NCI-H2196 (cell line): Measurements from ENCODE around the gene ZNF419.
A peak's percentile ranks its signal among the peaks of the same experiment; 100 is the strongest.
"Not testable (repeated sequence)": the region's sequence is repeated elsewhere in the genome, so short reads cannot be mapped to it uniquely, and the experiment has no call there.

Experiments
- DNase-seq: peaks from one replicate; lab custom pipeline; 2025; ENCODE audit not compliant: unreplicated experiment; lab: John Stamatoyannopoulos, UW

Gene ZNF419

DNA sequence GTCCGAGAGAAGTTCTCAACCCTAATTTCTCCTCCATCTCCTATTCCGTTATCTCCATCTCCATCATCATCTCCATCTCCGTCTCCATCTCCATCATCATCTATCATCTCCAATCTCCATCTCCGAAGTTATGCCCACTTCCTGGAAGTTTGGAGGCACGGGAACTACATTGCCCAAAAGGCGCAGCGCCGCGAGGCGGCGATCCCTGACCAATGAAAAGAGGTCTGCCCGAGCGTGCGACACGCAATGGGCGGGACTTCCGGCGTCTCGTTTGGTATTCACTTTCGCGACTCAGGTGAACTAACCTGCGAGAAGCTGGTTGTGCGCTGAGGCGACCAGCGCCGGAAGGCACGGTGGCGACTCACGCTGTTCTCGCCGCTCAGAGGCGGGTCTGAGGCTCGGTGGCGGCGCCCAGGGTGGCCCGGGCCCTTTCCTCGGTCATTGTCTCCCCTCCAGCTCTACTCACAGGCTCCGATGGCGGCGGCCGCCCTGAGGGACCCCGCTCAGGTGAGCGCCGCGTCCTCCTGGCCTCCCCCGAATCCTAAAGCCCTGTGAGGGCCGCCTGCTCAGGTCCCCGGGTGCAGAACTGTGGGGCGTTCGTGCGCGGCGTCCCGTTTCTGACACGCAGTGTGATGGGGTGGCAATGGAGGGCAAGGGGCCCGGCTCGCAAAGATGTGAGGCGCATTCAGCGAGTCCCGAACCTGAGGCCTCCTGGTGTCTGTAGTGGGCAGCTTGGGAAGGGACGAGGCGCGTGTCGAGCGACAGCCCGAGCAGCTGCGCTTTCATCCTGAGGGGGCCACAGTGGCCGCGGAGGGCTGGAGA lies at the start of gene ZNF419:
TSS of gene ZNF419 (plus strand) at position 274 of the 822 bp plus-strand sequence. CDS start at position 475, 201 bp downstream.
- peak; percentile 93 for DNase-seq

DNA sequence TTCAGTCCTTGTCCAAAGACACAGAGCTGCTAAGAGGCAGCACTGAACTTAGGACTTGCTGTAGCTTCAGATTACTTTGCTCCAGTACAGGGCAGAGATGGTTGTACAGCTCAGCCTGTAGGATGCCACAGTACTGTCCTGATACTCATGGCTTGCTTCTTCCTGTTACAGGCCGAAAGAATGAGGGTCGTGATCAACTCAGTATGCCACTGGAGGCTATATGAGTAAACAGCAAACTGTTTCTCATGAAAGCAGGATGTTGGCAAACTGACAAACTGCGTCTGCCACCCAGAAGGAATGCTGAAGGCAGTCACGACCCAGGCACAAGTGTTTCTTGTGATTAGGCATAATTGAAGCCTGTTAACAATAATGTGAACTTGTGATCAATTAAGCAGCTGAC lies 49.6 kb upstream of the ZNF419 start:
- DNase-seq, result no peak

DNA sequence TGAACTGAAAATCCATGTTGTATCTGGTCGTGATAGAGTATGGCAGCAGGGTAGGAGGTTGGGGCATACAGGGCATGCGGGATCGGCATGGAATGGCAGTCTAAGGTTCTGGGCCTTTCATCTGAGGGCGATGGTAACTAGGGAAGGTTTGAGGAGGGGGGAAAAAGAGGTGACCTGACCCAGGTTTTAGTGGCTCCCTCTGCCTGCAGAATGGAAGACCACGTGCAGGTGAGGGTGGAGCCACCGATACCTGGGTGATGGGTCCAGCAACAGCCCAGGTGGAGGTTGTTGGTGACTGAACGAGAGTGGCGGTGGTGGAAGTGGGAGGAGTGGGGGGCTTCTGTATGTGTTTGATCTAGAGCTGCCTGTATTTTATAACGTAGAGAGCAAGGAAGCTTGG lies 48.6 kb upstream of the ZNF419 start:
- DNase-seq, result no peak

DNA sequence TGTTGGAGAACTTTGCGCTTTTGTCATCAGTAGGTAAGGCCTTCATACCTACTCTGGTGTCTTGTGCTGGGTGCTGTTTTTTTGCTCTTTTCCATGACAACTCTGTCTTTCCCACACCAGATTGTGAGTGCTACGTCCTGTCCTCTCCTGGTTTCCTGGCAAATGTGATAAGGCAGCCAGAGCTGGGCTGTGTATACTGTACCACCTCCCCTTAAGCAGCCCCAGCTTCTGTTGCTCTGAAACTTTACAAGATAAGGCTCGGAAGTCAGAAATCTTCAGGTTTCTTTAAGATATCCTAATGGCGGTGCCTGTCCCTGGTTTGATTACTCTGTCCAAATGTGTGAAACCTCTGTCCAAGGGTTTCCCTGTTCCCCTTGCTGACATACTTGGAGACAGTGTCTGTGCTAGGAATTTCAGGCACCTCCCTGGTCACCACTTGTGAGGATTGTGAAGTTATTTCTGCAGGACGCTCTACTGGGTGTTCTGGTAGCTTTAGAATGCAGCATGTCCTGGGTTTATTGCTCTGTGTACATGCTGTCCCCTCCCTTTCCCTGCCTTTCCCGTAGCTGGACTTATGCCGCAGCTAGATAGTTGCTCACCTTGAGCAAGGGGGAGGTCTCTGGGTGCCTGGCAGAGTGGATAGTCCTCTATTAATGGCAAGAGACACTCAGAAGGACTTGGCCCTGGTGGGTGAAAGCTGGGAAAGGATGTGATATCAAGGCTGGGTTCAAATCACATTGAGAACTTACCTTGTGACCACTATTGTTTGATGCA lies 45.4 kb upstream of the ZNF419 start:
- no peak for DNase-seq

DNA sequence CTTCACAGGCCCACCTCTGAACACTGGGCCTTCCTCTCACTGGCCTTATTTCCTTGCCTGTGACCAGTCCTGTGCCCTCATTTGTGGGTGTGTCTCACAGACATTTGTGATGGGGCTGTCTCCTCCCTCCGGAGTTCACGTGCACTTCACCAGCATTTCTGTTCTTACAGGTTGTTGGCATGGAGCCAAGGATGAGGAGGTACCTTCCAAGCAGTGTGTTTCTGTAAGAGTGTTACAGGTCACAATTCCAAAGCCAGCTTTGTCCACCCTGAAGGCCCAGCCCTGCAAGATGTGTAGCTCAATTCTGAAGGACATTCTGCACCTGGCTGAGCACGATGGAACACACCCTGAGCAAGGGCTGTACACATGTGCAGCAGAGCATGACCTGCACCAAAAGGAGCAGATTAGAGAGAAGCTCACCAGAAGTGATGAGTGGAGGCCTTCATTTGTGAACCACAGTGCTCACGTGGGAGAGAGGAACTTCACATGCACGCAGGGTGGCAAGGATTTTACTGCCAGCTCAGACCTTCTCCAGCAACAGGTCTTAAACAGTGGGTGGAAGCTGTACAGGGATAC lies 44.3 kb upstream of the ZNF419 start:
- peak; percentile 3 for DNase-seq

DNA sequence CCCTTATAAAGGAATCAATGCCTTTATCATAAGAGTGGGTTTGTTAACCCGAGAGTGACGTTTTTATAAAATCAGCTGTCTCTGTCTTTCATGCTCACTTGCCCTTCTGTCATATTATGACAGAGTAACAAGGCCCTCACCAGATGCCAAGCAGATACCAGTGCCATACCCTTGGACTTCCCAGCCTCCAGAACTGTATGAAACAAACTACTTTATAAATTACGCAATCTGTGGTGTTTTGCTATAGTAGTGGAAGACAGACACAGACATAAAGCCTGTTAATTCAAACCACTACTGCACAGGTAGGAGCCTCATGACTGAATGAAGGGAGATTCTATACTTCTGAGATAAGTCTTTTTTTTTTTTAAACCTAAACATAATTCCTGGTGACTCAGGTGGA lies 35.2 kb upstream of the ZNF419 start:
- DNase-seq, result no peak

DNA sequence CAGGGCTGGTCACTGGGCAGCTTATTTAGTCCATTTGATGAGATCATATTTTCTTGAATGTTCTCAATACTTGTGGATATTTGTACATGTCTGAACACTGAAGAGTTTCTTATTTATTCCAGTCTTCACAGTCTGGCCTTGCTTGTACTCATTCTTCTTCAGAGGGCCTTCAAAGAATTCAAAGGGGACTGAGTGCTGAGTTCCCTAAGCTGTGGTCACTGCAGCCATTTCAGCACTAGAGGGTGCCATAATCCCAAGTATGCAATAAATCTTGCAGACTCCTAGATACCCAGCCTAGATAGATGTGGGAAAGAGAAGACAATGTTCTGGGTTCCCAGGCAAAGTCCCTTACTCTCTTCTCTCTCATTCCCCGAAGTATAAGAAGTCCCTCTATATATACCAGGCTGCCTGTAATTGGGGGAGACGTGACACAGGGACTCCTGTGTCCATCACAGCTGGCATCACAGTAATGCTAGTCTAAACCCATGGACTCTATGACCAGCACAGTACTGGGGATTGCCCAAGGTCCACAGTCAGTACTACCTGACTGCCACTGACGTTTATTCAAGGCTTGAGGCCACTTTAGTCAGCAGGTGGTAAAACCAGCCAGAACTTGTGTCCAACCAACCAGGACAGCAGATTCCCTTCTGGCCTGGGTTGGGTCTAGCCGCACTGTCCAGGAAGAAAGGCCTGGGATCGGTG lies 21.7 kb upstream of the ZNF419 start:
- no peak for DNase-seq

DNA sequence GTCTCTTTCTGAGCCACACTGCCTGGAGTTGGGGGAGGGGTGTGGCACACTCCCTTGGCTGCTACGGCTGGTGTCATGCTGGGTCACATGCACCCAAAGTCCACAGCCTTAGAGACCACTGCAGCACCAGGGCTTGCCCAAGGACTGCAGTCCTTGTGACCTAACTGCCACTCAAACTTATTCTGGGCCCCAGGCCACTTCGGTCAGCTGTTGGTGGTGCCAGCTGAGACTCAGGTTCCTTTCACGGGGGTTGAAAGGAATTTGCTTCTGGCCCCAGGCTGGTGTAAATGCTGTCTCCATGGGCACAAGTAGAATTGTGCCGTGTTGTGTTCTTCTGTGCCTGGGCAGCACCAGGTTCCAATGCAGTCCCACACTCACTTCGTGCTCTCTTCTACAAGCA lies 21.1 kb upstream of the ZNF419 start:
- no peak for DNase-seq

DNA sequence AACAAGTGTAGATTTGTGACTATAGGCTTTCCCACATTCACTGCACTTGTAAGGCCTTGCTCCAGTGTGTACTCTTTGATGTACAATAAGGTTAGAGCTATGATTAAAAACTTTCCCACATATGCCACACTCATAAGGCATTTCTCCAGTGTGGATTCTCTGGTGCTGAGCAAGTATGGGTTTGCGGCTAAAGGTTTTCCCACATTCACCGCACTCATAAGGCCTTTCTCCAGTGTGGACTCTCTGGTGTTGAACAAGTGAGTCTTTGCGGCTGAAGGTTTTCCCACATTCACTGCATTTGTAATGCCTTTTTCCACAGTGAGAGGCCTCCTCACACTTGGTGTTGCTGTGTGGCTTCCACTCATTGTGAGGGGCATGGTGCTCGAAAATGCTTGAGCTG lies 13.9 kb upstream of the ZNF419 start:
- no peak for DNase-seq

DNA sequence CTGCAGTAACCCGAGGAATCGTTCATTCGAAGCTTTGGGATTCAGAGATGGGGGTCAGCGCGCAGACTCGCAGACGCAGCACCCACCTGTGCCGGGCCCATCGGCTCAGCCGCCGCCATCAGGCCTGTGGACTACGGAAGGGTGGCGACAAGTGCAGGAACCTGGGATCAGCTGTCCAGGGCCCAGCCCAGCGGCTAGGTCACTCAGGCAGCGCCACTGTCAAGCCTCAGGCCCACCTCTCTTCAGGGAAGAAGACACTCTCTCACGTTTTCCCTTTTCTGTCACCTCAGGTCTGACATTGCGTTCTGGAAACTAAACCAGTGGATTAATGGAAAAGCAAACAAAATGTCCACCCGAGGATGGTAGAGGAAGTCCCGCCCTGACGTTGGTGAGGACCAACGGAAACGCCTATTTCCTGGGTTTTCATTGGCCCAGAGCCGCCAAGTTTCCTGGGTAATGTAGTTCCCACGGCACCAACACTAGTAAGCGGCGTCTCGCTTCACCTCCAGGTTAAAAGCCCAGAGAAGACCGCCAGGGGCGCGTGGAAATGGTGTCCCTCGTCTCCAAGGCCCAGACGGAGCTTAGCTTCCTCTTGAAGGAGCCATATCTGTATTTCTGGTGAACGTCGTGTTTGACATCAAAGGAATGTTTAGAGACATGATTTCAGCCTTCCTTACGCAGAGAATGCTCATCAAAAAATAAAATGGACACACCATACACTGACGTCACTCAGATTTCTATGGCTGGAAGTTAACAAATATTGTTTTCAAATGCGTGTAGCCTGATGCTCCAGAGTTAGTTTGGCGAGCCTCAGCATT lies 10.2 kb upstream of the ZNF419 start, which contains the start of gene ZNF772:
TSS of gene ZNF772 (minus strand) at position 376 of the 818 bp plus-strand sequence. CDS start at position 119, 257 bp downstream.
- peak; percentile 94 for DNase-seq

DNA sequence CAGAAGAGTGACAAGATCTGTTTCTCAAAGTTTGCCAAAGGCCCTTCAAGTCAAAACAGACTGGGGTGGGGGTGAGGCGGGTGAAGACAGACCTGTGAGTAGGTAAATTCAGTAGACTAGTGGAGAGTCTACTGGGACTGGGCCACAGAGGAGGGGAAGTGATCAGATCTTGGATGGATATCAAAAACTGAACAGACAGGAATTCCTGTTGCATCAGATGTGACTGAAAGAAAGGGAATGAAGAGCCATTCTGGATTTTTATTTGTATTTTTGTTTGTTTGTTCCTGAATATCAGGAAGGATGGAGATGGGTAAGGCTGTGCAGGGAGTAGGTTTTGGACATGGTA lies 722 bp downstream of the ZNF419 start:
- not testable (repeated sequence) for DNase-seq

DNA sequence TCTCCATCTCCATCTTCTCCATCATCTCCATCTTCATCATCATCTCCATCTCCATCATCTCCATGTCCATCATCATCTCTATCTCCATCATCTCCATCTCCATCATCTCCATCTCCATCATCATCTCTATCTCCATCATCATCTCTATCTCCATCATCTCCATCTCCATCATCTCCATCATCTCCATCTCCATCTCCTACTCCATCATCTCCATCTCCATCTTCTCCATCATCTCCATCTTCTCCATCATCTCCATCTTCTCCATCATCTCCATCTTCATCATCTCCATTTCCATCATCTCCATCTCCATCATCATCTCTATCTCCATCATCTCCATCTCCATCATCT lies 11.8 kb downstream of the ZNF419 start:
- not testable (repeated sequence) for DNase-seq

DNA sequence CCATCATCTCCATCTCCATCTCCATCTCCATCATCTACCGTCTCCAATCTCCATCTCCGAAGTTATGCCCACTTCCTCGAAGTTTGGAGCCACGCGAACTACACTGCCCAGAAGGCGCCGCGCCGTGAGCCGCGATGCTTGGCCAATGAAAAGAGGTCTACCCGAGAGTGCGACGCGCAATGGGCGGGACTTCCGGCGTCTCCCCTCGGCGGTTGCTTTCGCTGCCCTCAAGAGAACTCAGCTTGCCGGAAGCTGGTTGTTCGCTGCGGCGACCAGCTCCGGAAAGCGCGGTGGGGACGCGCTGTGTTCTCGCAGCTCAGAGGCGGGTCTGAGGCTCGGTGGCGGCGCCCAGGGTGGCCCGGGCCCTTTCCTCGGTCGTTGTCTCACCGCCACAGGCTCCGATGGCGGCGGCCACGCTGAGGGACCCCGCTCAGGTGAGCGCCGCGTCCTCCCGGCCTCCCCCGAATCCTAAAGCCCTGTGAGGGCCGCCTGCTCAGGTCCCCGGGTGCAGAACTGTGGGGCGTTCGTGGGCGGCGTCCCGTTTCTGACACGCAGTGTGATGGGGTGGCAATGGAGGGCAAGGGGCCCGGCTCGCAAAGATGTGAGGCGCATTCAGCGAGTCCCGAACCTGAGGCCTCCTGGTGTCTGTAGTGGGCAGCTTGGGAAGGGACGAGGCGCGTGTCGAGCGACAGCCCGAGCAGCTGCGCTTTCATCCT lies 12.3 kb downstream of the ZNF419 start, which contains the start of gene ZNF773:
TSS of gene ZNF773 (plus strand) at position 259 of the 716 bp plus-strand sequence. CDS start at position 402, 143 bp downstream.
- peak; percentile 95 for DNase-seq

DNA sequence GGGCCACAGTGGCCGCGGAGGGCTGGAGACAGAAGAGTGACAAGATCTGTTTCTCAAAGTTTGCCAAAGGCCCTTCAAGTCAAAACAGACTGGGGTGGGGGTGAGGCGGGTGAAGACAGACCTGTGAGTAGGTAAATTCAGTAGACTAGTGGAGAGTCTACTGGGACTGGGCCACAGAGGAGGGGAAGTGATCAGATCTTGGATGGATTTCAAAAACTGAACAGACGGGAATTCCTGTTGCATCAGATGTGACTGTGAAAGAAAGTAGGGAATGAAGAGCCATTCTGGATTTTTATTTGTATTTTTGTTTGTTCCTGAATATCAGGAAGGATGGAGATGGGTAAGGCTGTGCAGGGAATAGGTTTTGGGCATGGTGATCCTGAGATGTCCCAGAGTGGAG lies 12.8 kb downstream of the ZNF419 start:
- not testable (repeated sequence) for DNase-seq

DNA sequence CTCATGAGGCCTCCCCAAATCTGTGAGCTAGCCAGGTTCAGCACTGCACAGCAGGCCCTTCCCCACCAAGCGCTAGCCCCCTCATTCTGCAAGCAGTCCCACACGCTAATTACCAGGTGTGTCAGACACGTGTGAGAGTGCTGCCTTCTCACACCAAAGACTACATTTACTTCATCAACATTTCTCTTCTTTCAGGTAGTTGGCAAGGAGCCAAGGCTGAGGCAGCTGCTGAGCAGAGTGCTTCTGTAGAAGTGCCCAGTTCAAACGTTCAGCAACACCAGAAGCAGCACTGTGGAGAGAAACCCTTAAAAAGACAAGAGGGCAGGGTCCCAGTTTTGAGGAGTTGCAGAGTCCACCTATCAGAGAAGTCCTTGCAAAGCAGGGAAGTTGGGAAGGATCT lies 18.6 kb downstream of the ZNF419 start:
- DNase-seq, result no peak

DNA sequence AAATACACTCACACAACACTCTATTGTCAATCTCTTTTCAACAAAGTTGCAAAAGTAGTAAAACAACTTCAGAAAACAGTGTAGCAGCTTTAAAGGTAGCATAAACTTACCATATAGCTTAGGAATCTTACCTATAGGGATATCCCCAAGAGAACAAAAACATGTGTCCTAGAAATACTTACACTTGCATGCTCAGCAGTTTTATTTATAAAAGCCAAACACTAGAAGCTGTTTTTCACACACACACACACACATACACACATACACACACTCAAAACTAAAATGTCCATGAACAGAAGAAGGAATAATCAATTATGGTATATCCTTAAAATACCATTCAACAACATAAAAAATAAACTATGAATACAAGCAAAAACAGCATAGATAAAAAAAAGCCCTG lies 23.9 kb downstream of the ZNF419 start:
- no peak for DNase-seq

DNA sequence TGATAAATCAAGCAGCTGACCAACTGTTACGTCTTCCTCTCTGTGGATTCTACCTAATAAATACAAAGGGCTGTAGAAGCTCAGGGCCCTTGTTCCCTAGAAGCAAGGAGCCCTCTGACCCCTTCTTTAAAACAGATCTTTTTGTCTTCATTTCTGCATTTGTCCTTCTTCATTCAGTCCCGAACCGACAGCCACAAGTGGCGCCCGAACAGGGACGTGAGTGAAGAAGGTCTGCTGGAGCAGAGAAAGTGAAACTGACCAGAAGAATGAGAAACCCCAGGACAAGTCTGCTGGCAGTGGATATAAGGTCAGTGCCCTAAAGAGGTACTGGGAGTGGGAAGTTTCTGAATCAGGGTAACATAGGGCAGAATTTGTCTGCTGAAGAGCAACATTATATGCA lies 25.3 kb downstream of the ZNF419 start:
- DNase-seq, result no peak

DNA sequence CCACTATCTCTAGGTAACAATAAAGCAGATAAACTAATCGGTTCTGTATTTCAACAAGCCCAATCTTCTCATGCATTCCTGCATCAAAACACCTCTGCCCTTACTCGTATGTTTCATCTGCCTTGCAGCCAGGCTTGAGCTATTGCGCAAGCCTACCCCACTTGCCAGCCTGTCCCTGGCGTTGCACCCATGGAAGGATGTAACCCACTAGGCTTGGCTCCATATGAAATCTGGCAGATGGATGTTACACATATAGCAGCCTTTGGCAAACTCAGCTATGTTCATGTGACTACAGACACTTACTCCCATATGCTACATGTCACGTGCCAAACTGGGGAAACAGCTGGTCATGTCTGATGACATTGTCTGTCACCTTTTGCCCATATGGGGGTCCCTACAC lies 27.7 kb downstream of the ZNF419 start:
- DNase-seq, result no peak

DNA sequence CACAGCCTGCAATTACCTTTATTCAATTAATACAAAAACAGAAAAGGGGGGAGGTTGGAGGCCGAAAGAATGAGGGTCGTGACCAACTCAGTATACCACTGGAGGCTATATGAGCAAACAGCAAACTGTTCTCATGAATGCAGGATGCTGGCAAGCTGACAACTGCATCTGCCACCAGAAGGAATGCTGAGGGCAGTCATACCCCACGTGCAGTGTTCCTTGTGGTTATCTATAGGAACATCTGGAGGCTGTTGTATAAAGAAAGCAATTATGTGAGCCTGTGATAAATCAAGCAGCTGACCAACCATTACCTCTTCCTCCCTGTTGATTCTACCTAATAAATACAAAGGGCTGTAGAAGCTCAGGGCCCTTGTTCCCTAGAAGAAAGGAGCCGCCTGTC lies 30.5 kb downstream of the ZNF419 start:
- DNase-seq, result not testable (repeated sequence)
